WERI-Rb-1 (cell line): ENCODE measurements around the gene FERMT2.

Experiments
- DNase-seq: peaks from one replicate; pipeline ENCODE4 v3.0.0-alpha.2; 2020
- H3K27ac ChIP-seq: fragments of 250-450 bp; sonication (Bioruptor Pico); 2 replicates; pipeline ENCODE4 v1.5.1; 2020; ENCODE audit warnings: mild to moderate bottlenecking, moderate library complexity
- H3K27me3 ChIP-seq: fragments of 250-450 bp; sonication (Bioruptor Pico); 2 replicates; pipeline ENCODE4 v1.5.1; 2021; ENCODE audit warnings: mild to moderate bottlenecking, low read depth, moderate library complexity; ENCODE audit not compliant: insufficient read depth, severe bottlenecking
- H3K36me3 ChIP-seq: fragments of 250-450 bp; sonication (Bioruptor Pico); 2 replicates; pipeline ENCODE4 v1.5.1; 2020; ENCODE audit warnings: mild to moderate bottlenecking, moderate library complexity
- H3K4me3 ChIP-seq: 2 replicates; pipeline ENCODE4 v1.5.1; 2011; ENCODE audit warnings: low read depth, mild to moderate bottlenecking, control low read depth, low read length
- H3K9me3 ChIP-seq: fragments of 250-450 bp; sonication (Bioruptor Pico); 2 replicates; pipeline ENCODE4 v1.5.1; 2021; ENCODE audit warnings: mild to moderate bottlenecking, moderate library complexity; ENCODE audit not compliant: severe bottlenecking
- TF ChIP-seq, protein P1 (sequence below): IDR thresholded peaks from 2 replicates; pipeline ENCODE4 v1.5.1; 2011; ENCODE audit warnings: low read depth, mild to moderate bottlenecking, control low read depth, inconsistent platforms, low read length

FERMT2 gene

GRCh38 chr14:52876806-52877205 lies 74.0 kb downstream of the FERMT2 start:
- no peak overlapping the region for H3K27ac ChIP-seq
- DNase-seq: no peak
- no peaks in the 10 kb centered on the region for H3K9me3 ChIP-seq
- no peaks in the 10 kb centered on the region for H3K27me3 ChIP-seq
- H3K36me3 ChIP-seq: peaks cover 41% of the 10 kb centered on the region
- H3K4me3 ChIP-seq: no peak overlapping the region
- TF ChIP-seq, protein P1, sequence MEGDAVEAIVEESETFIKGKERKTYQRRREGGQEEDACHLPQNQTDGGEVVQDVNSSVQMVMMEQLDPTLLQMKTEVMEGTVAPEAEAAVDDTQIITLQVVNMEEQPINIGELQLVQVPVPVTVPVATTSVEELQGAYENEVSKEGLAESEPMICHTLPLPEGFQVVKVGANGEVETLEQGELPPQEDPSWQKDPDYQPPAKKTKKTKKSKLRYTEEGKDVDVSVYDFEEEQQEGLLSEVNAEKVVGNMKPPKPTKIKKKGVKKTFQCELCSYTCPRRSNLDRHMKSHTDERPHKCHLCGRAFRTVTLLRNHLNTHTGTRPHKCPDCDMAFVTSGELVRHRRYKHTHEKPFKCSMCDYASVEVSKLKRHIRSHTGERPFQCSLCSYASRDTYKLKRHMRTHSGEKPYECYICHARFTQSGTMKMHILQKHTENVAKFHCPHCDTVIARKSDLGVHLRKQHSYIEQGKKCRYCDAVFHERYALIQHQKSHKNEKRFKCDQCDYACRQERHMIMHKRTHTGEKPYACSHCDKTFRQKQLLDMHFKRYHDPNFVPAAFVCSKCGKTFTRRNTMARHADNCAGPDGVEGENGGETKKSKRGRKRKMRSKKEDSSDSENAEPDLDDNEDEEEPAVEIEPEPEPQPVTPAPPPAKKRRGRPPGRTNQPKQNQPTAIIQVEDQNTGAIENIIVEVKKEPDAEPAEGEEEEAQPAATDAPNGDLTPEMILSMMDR: no peak

GRCh38 chr14:52876311-52876710 lies 74.5 kb downstream of the FERMT2 start:
- TF ChIP-seq, protein P1: no peak
- H3K9me3 ChIP-seq: no peaks in the 10 kb centered on the region
- H3K36me3 ChIP-seq: peaks cover 46% of the 10 kb centered on the region
- H3K27me3 ChIP-seq: no peaks in the 10 kb centered on the region
- no peak overlapping the region for H3K4me3 ChIP-seq
- no peak for DNase-seq
- H3K27ac ChIP-seq: no peak overlapping the region

DNA sequence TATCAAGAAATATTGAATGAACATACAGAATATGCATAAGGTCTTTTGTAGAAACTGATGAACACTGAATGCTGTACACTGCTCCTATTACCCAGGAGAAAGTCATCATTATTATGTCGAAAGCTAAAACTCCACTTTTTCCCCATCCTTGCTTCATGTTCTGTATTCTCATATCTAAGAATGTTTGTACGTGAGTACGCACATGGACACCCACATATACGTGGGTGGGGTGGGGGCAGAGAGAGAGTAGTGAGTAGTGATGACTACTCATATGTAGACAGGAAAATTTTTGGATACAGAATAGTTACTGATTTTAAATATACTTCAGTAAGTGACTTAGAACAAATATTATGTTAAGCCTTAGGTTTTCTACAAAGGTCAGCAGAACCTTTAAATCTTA lies 75.1 kb downstream of the FERMT2 start:
- peaks cover 47% of the 10 kb centered on the region for H3K36me3 ChIP-seq
- no peak overlapping the region for H3K4me3 ChIP-seq
- no peaks in the 10 kb centered on the region for H3K9me3 ChIP-seq
- TF ChIP-seq, protein P1: no peak
- H3K27ac ChIP-seq: no peak overlapping the region
- no peak for DNase-seq
- H3K27me3 ChIP-seq: no peaks in the 10 kb centered on the region

DNA sequence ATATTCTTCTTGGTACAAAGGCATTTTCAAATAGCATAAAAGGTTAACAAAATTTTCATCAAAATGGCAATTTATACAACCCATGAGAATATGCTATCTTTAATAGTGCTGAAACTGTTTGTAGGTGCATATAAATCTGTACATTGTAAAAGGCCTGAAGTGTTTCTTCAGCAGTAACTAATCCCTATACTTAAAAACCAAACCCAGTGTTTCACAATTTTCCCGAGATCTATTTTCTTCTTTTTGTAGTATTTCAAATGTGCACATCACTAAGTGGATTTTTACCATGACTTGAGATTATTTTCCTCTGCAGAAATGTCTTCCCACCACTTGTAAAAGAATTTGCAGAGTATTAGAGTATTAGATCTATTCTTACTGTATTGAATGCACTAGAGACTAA lies 76.5 kb downstream of the FERMT2 start:
- Histone ChIP-seq H3K27ac (no peak overlapping the region), H3K36me3 (peaks cover 49% of the 10 kb centered on the region), H3K9me3 (no peaks in the 10 kb centered on the region), H3K4me3 (no peak overlapping the region), H3K27me3 (no peaks in the 10 kb centered on the region)
- DNase-seq: no peak
- TF ChIP-seq, protein P1: no peak

GRCh38 chr14:52873694-52874093 lies 77.2 kb downstream of the FERMT2 start:
- no peak overlapping the region for H3K4me3 ChIP-seq
- H3K27ac ChIP-seq: no peak overlapping the region
- H3K27me3 ChIP-seq: no peaks in the 10 kb centered on the region
- TF ChIP-seq, protein P1: no peak
- H3K9me3 ChIP-seq: no peaks in the 10 kb centered on the region
- DNase-seq: no peak
- H3K36me3 ChIP-seq: peaks cover 45% of the 10 kb centered on the region

- TF ChIP-seq, protein P1: no peak
- H3K27ac ChIP-seq: no peak overlapping the region
- DNase-seq: no peak
- H3K27me3 ChIP-seq: no peaks in the 10 kb centered on the region
- H3K36me3 ChIP-seq: peaks cover 42% of the 10 kb centered on the region
- H3K4me3 ChIP-seq: no peak overlapping the region
- H3K9me3 ChIP-seq: no peaks in the 10 kb centered on the region
Observed at GRCh38 chr14:52873065-52873464, 77.8 kb downstream of the FERMT2 start.
